ENCODE results near the gene RDH5.
"Not testable (repeated sequence)": the region's sequence is repeated elsewhere in the genome, so short reads cannot be mapped to it uniquely, and the experiment has no call there.

Gene RDH5

GRCh38 chr12:55757701-55758100 is 37.5 kb downstream of the RDH5 start:
- TF ChIP-seq, protein P1, sequence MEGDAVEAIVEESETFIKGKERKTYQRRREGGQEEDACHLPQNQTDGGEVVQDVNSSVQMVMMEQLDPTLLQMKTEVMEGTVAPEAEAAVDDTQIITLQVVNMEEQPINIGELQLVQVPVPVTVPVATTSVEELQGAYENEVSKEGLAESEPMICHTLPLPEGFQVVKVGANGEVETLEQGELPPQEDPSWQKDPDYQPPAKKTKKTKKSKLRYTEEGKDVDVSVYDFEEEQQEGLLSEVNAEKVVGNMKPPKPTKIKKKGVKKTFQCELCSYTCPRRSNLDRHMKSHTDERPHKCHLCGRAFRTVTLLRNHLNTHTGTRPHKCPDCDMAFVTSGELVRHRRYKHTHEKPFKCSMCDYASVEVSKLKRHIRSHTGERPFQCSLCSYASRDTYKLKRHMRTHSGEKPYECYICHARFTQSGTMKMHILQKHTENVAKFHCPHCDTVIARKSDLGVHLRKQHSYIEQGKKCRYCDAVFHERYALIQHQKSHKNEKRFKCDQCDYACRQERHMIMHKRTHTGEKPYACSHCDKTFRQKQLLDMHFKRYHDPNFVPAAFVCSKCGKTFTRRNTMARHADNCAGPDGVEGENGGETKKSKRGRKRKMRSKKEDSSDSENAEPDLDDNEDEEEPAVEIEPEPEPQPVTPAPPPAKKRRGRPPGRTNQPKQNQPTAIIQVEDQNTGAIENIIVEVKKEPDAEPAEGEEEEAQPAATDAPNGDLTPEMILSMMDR (conservative IDR thresholded peaks at IDR 0.05; ENCODE audit: control insufficient read depth, insufficient read depth, low read depth, low read length), result no peak

DNA sequence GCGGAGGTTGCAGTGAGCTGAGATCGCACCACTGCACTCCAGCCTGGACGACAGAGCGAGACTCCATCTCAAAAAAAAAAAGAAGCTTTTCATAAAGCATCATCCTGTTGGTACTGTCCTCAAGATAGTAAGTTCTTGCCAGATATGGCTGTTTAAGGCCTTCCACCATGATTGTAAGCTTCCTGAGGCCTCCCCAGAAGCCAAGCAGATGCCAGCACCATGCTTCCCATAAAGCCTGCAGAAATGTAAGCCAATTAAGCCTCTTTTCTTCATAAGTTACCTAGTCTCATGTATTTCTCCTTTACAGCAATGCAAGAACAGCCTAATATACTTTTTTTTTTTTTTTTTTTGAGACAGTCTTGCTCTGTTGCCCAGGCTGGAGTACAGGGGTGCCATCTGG is 38.4 kb downstream of the RDH5 start:
- DNase-seq (ENCODE audit: low read depth); H3K4me3 ChIP-seq (ENCODE audit: control insufficient read depth, low read depth, low read length): not testable (repeated sequence)

More at GRCh38 chr12:55757701-55758100, 37.5 kb downstream of the RDH5 start:
- H3K4me3 ChIP-seq (ENCODE audit: control insufficient read depth, low read depth, low read length), result no peak overlapping the region
- no peak for DNase-seq (ENCODE audit: low read depth)

DNA sequence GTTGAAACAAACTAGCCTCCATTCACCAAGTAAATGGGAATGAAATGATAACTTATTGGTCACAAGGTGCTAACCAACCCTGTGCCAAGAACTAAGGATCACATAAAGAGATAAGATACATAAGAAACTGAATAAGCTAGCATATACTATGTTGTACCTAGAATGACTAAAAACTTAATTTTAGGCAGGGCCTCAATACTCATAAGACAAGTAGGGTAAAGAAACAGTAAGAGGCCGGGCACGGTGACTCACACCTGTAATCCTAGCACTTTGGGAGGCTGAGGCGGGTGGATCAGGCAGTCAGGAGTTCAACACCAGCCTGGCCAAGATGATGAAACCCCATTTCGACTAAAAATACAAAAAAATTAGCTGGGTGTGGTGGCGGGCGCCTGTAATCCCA is 40.5 kb downstream of the RDH5 start:
- TF ChIP-seq, protein P1 (conservative IDR thresholded peaks at IDR 0.05; ENCODE audit: control insufficient read depth, insufficient read depth, low read depth, low read length), result no peak
- H3K4me3 ChIP-seq (ENCODE audit: control insufficient read depth, low read depth, low read length), result no peak overlapping the region
- DNase-seq (ENCODE audit: low read depth), result peak; percentile 16

- H3K4me3 ChIP-seq (ENCODE audit: control insufficient read depth, low read depth, low read length), result no peak overlapping the region
- DNase-seq (ENCODE audit: low read depth), result no peak
- TF ChIP-seq, protein P1 (conservative IDR thresholded peaks at IDR 0.05; ENCODE audit: control insufficient read depth, insufficient read depth, low read depth, low read length), result no peak
Measured at GRCh38 chr12:55762646-55763045, 42.5 kb downstream of the RDH5 start.

DNA sequence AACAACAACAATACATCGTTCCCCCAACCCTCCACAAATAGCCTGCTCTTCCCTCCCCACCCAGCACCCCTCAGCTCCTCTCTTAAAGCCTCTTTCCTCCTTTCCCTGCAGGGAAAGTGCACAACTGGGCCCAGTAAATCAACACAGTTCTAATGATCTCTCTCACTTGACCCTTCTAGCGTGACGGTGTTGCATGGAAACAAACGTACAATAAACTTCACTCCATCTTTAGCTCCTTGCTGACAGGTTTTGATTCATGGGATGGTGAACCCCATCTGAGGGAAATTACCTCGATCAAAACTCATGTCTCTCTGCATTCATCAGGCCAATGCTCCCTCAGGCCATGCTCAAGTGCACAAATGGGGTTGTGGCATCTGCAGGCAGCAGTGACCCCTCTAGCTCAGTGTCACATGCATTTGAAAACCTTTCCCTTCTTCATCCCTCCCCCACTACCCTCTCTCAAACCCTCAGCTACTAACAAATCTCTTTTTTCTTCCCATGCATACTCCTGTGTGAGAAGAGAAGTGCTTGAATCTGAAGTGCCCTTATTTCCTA is 45.6 kb downstream of the RDH5 start:
- TF ChIP-seq, protein P1 (conservative IDR thresholded peaks at IDR 0.05; ENCODE audit: control insufficient read depth, insufficient read depth, low read depth, low read length), result no peak
- H3K4me3 ChIP-seq (ENCODE audit: control insufficient read depth, low read depth, low read length), result no peak overlapping the region
- no peak for DNase-seq (ENCODE audit: low read depth)

GRCh38 chr12:55767156-55767555 is 47.0 kb downstream of the RDH5 start:
- TF ChIP-seq, protein P1 (conservative IDR thresholded peaks at IDR 0.05; ENCODE audit: control insufficient read depth, insufficient read depth, low read depth, low read length), result no peak
- no peak overlapping the region for H3K4me3 ChIP-seq (ENCODE audit: control insufficient read depth, low read depth, low read length)
- no peak for DNase-seq (ENCODE audit: low read depth)

- TF ChIP-seq, protein P1 (conservative IDR thresholded peaks at IDR 0.05; ENCODE audit: control insufficient read depth, insufficient read depth, low read depth, low read length), result no peak
- DNase-seq (ENCODE audit: low read depth), result no peak
Measured at GRCh38 chr12:55771736-55772135, 51.5 kb downstream of the RDH5 start.

More at GRCh38 chr12:55771736-55772135, 51.5 kb downstream of the RDH5 start:
- no peak overlapping the region for H3K4me3 ChIP-seq (ENCODE audit: control insufficient read depth, low read depth, low read length)

Data from fibroblast of mammary gland (primary cell).